ENCODE data around the gene ACKR2.

GRCh38 chr3:42874749-42875148, 65.5 kb downstream of the ACKR2 start:
- TF ChIP-seq CTCF (IDR thresholded peaks at IDR 0.05), result no peak
- no peak for TF ChIP-seq POLR2AphosphoS5 (IDR thresholded peaks at IDR 0.05)
- TF ChIP-seq POLR2A (IDR thresholded peaks at IDR 0.05), result no peak

All from suprapubic skin (tissue), 4 donors.